HG03135 (cell line): ENCODE data around the gene CRKL.

ENCODE experiments used
- ATAC-seq: cut with Tn5 transposase; IDR thresholded peaks from one replicate; pipeline ENCODE4 v1.9.1; 2021; ENCODE audit warnings: mild to moderate bottlenecking, moderate library complexity; ENCODE audit not compliant: unreplicated experiment

Gene CRKL

DNA sequence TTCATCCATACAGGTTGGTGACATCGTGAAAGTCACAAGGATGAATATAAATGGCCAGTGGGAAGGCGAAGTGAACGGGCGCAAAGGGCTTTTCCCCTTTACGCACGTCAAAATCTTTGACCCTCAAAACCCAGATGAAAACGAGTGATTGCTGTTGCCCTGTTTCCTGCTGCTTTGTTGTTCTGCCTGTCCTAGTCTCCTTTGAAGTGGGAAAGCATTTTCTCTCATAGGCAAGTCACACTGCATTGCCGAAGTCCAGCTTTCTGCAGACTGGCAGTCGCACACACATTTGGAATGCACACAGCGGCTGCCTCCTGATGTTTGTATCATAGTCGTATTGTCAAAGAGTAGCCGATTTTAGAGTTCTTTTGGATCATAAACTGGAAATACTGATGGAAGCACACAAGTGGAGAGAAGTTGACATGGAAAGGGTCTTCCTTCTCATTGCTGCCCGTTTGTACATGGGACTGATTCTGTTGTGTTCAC, 32.5 kb downstream of the CRKL start:
- ATAC-seq, result no peak

DNA sequence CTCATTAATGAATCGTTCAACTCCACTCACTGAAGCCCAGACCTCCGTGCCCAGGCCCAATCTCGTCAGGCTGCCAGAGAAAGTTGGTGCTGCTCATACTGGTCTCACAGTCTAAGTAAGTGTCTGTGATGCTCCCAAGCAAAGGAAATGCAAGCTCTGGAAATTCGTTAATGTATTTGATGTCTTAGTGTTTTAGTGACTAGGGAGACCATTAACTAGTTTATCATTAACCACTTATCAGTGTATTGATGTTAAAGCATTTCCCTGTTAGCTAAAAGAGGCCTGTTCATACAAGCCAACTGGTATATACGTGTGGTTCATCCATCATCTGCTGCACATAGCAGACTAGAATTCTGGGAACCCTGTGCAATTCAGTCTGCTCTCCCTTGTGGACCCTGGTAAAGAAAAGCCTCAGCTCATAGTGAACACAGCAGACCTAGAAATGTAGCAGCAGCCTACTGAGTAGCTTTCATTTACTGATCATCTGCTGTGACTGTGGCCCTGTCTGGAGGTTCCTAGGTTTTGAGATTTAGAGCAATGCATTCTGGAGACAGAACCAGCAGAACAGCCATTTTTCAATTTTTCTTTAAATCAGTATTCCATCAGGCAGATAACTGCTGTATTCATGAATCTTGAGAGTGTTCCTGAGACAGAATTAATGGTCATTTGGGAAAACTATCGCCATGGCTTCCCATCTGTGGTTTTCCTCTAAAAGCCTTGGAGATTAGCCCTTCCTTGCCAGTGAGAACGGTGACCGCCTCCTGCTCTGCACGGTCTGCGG, 34.1 kb downstream of the CRKL start:
- no peak for ATAC-seq

DNA sequence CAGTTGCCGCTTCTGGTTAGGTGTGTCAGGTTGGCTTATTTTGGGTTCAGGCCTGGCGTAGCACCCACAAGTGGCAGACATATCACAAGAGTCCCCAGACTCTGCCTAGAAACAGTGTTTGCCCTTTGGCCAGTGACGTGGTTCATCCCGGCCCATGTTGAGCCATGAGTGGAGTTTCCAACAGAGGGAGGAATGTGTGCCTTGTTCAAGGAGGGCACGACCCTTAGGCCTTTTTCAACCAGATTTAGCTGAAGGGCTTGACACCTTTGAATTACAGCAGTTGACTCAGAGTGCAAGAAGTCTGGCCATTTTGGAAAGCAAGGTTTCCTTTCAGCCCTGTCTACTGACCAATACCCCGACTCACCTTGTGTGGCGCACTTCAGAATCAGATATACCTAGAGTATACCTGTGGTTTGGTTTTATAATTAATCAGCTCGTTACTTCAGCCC, 34.7 kb downstream of the CRKL start:
- ATAC-seq, result no peak

DNA sequence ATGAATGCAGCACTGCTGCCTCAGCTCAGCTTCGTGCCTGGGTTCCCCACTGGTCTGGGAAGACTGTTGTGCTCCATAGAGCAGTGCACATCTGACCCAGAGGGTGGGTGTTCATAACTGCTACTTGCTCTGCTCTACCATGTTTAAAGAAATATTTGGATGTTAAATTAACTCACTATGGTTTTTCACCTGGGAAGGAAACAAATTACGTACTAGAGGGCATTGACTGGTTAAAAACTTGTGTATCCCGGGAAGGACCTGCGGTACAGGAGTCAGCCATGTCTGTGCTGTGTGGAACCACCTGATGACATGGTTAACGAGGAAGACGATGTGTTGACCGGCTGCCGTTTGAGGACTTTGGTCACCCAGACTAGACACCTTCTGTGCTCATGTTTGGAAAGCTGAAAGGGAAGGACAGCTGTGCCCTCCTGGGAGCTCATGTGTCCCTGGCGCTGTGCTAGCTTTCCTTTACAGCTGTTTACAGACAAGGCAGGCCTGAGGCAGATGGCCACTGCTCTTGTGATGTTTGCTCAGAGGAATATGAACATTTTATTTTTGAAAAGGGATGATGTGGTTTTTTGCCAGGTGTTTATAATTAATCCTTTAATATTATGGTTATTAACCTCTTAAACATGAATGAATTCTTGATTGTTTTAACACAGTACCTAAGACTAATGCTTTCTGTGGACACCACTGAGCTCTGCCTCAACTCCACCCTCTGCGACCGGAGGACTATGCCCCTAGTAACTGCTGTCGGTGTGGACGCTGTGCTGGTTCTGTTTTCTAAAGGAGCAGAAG, 35.5 kb downstream of the CRKL start:
- ATAC-seq, result no peak

DNA sequence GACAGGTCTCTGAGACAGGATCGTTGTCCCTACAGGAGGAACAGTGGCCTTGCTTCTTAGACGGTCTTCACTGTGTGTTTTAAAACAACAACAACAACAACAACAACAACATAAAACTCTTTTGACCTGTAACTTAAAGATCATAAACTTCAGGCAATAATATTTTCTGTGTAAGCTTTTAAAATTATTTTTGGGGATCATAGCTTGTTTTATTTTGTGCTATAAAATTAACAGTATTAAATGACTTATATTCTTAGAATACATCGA, 36.1 kb downstream of the CRKL start:
- no peak for ATAC-seq

DNA sequence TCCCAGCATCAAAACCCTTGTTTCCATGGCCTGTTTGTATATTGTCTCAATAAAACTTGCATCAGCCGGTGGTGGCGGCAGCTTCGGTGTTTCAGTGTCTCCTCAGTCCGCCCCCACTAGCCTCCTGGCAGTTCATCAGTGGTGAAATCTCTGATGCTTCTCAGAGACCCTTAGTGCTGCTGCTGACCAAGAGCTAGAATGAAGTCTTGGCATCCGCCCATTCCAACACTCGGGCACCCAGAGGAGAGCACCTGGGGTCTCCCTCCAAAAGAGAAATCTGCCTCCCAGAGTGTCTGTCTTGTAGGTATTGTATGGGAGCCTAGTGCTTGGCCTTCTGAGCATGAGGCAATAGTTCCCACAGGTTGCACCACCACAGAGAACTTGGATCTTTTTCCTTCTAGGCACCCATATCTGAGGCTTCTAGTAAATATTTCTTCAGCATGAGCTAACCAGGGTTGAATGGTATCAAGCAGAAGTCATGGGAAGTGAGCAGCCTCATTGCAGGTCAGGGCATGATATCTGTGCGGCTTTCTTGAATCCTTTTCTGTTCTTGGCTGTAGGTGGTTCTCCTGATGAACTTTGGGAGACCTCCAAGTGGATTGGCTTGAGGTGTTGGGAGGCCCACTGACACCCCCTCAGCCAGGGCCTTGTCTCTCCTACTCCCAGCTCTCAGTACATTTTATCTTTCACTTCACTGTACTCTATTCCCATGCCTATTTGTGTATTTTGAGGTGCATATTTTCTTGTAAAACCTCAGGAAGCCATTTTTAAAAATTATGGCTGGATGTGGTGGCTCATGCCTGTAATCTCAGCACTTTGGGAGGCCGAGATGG, 36.7 kb downstream of the CRKL start:
- no peak for ATAC-seq

DNA sequence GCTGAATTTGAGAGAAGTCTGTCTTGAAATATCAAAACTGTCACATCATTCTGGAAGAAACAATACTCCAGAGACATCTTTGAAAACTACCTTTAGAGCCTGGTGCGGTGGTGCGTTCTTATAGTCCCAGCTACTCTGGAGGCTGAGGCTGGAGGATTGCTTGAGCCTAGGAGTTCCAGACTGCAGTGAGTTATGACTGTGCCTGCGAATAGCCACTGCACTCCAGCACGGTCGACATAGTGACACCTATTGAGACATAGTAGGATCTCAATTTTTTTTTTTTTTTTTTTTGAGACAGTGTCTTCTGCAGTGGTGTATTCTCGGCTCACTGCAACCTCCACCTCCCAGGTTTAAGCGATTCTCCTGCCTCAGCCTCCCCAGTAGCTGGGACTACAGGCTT, 38.3 kb downstream of the CRKL start:
- no peak for ATAC-seq

DNA sequence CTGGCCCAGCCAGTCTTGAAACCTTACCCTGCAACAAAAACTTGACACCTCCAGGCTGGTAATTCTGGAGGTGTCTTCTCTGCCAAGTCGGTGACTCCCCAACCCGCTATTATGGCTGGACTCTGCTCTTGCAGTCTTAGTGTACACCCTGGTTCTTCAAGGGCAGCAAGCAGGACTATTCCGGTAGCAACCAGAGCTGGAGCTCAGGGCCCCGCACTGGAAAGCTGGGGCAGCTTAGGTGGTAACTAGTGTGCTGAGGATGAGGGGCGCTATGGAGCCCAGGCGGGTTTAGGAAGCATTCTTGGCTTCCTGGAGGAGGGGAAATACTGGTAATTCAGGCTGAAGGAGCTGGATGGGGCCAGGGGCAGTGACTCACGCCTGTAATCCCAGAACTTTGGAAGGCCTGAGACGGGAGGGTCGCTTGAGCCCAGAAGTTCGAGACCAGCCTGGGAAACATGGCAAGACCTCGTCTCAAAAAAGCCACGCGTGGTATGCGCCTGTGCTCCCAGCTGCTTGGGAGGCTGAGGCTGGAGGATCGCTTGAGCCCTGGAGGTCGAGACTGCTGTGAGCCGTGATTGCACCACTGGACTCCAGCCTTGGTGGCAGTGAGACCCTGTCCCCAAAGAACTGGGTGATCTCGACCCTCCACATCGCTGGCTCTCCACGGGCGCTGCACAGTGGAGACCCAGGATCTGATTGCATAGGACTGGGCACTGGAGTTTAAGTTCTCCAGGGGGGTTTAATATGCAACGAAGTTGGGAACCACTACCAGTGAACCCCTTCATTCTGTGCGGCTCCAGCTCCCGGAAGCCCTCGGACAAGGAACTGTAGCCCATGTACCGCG, 39.3 kb downstream of the CRKL start:
- no peak for ATAC-seq

DNA sequence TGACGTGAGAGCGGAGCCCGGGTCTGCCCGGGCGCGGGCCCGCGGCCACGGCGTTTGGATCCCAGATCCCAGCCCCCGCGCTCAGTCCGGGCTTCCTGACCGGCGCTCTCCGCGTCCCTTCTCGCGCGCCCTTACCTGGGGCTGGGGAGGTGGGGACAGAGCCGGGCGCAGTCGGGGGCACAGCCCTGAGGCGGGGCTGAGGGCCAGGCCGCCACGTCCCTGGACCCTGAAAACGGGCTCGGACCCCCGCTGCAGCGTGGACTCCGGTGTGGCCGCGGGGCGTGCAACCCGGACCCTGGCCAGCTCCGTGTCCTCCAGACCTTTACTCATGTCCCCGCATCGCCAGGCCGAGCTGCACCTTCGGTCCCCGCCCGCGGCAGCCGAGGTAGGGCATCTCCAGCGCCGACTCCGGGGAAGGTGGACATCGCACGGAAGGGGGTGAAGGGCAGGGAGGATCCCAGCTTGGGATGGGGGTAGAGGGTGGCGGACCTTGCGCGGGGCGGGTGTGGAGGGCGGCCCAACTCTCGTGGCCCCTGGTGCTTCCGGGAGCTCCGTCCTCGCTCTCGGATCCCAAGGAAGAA, 40.0 kb downstream of the CRKL start:
- ATAC-seq, result no peak

DNA sequence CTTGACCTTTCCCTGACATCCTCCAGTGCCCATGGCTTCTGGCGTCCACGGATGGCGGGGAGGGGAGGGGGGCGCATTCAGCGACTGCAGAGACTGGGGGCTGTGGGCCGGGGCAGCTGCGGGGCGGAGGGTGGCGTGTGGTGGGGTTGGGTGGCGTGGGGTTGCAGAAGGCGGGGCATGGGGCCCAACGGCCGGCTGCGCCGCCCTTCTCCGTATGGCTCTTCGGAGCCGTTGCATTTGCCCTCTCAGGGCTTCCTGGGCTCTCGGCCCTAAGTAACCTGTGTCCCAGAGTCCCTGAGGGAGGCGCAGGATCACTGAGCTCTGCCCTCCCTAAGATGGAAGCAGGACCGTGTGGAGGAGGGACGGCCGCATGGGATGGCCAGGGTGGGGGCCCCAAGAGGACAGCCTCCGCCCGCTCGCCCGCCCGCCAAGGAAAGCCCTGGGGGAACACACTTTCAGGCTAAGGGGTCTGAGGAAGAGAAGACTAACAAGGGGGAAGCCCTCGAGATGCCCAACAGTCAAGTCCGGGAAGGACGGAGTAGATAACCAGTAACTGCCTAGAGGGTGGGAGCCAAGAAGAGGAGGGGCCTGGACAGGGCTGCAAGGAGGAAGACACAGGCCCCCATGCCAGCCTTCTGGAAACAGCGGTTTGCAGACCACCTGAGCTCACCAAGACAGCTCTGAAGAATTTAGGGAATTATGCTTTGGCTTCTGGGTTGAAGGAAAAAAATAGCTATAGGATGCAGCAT, 40.6 kb downstream of the CRKL start:
- ATAC-seq, result no peak

DNA sequence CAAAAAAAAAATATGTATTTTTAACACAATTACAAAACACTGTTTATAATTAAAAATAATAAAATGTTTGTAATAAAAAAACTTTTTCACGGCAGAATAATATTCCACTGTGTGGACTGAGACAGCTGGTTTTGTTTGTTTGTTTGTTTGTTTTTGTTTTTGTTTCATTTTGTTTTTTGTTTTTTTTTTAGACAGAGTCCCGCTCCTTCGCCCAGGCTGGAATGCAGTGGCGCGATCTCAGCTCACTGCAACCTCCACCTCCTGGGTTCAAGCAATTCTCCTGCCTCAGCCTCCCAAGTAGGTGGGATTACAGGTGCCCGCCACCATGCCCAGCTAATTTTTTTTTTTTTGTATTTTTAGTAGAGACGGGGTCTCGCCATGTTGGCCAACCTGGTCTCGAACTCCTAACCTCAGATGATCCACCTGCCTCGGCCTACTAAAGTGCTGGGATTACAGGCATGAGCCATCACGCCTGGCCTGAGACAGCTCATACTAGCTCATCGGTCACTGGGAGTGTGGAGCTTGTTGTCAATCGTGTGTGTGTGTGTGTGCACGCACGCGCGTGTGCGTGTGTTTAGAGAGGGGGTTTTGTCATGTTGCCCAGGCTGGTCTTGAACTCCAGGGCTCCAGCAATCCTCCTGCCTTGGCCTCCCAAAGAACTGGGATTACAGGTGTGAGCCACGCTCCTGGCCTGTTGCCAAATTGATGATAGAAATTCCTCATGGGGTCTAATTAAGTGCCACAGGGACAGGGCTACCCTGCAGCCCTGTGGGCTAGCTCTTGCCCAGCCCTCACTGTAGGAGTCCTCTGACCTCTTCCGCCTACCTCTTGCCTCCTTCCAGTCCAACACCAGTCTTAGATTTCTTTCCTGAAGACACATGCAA, 42.6 kb downstream of the CRKL start:
- no peak for ATAC-seq

DNA sequence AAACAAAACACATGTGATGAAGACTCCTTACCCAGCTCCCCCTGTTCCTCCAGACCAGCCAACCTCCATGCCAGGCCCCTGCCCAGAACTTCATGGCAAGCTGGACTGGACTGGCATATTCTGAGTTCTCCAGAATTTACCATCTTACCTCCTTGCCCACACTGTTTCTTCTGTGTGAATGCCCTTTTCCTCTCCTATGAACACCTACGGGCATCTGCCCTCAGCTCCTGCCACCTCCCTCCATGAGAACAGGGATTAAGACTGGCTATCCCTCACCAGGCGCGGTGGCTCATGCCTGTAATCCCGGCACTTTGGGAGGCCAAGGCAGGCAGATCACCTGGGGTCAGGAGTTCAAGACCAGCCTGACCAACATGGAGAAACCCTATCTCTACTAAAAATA, 43.4 kb downstream of the CRKL start:
- ATAC-seq, result no peak

DNA sequence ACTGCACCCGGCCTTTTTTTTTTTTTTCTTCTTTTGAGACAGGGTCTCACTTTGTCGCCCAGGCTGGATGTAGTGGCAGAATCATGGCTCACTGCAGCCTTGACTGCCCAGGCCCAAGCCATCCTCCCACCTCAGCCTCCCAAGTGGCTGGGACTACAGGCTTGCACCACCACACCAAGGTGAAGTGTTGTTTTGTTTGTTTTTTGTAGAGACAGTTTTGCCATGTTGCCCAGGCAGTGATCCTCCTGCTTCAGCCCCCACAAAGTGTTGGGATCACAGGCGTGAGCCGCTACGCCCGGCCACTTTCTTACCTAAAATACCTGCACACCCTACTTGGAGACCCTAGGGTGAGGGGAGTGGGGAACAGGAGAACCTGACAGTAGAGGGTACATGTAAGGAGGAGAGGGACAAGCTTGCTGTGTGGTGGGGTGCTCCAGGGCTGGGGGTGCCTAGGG, 45.3 kb downstream of the CRKL start:
- ATAC-seq, result no peak

DNA sequence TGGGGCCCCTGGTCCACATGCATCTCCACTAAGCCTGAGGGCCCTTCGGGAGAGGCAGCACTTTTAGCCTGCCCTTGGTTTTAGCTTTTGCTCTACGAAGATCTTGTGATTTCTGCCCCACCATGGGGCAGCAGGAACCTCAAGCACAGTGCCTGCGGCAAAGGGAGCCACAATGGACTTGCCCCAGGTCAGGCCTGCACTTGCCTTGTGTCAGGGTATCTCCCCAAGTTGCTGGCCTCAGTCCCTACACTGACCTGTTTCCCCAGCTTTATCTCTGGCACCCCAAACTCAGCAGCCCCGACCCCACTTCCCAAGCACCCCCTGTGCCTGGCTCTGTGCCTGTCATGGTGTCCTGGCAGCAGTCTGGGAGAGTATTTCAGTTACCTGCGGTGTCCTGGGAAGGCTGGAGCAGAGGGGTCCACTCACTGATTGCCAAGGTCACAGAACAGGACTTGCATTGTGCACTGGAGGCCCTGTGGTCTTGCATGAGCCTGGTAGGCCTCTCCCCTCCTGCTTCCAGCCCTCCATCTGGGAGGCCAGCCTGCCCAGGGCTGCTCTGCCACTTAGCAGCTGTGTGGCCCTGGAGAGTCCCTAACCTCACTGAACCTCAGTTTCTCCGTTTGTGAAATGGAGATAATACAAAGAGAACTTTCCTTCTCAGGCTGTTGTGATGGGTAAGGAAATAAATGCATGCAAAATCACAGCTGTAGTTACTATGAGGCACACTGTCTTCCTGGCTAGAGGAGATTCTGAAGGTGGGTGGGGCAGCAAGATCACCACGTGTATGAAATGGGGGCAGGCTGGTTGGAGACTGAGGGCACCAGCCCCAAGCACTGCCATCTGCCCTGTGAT, 46.2 kb downstream of the CRKL start:
- ATAC-seq, result no peak

DNA sequence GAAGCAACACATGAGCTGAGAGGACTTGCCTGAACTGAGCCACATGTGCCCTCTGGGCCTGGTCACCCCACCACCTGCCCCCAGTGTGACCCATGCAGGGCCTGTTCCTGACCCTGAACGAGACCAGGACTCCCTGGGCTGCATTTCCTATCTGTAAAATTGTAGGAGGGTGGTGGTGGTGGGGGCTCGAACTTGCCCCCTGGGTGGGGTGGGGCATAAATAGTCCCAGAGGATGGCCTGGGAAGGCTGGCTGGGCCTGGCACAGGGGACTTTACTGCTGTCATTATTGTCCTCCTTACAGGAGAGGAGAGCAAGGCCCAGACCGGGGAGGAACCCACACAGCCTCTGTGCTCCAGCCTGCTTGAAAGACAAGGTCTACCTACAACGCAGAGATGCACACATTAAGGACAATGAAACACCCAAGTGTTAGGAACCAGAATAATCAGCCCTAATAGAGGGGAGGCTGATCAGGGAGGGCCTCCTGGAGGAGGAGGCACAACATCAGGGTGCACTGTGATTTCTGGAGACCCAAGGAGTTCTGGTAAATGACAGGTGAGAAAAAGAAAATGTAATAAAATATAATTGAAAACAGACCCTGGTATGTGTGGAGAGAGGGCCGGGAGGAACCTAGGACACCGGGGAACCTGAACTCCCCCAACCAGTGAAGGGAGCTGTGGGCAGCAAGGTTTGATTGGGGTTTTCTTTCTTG, 47.0 kb downstream of the CRKL start:
- no peak for ATAC-seq

DNA sequence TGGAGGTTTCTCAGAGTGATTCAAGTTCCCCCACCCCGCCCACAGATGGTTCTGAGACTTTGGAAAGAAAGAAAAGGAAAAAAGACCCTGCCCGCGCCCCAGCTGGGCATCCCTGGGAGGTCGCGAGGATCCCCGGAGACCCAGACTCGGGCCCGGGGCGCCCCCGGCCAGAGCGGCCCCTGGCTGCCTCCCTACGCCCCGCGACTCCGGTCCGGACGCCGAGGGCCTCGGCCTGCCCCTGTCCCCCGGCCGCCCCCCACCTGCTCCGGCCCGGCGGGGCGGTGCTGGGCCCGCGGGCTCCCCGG, 47.5 kb downstream of the CRKL start:
- no peak for ATAC-seq
